ENCODE results near the gene EIF2A. TPM values are rescaled to one million over a fixed set of nuclear protein-coding genes. Genes with fewer than 3 reads are reported as not detected.

Gene EIF2A
- polyA plus RNA-seq, 1 of the 3 experiments (the other 2 are of a cell fraction): 67.0 TPM

DNA sequence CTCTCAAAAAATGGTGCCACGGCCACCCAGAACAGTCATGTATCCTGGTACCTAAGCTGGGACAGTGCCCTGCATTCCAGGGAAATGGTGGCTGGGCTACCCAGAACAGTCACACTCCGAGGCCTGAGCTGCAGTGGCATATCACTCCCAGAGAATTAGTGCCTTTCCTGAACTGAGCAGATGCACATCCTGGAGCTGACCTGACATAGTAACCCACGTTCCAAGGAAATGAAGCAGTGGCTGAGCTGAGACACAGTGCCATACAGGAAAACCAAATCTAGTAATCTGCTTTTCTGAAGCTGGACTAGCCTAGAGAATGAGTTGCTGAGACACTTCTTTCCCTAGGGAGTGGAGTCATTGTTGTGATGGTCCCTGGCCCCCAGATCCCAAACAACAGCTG lies 42.1 kb upstream of the EIF2A start (continued):
- TF ChIP-seq, protein P1, sequence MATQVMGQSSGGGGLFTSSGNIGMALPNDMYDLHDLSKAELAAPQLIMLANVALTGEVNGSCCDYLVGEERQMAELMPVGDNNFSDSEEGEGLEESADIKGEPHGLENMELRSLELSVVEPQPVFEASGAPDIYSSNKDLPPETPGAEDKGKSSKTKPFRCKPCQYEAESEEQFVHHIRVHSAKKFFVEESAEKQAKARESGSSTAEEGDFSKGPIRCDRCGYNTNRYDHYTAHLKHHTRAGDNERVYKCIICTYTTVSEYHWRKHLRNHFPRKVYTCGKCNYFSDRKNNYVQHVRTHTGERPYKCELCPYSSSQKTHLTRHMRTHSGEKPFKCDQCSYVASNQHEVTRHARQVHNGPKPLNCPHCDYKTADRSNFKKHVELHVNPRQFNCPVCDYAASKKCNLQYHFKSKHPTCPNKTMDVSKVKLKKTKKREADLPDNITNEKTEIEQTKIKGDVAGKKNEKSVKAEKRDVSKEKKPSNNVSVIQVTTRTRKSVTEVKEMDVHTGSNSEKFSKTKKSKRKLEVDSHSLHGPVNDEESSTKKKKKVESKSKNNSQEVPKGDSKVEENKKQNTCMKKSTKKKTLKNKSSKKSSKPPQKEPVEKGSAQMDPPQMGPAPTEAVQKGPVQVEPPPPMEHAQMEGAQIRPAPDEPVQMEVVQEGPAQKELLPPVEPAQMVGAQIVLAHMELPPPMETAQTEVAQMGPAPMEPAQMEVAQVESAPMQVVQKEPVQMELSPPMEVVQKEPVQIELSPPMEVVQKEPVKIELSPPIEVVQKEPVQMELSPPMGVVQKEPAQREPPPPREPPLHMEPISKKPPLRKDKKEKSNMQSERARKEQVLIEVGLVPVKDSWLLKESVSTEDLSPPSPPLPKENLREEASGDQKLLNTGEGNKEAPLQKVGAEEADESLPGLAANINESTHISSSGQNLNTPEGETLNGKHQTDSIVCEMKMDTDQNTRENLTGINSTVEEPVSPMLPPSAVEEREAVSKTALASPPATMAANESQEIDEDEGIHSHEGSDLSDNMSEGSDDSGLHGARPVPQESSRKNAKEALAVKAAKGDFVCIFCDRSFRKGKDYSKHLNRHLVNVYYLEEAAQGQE (IDR thresholded peaks at IDR 0.05; ENCODE audit: low read depth, low read length): no peak

DNA sequence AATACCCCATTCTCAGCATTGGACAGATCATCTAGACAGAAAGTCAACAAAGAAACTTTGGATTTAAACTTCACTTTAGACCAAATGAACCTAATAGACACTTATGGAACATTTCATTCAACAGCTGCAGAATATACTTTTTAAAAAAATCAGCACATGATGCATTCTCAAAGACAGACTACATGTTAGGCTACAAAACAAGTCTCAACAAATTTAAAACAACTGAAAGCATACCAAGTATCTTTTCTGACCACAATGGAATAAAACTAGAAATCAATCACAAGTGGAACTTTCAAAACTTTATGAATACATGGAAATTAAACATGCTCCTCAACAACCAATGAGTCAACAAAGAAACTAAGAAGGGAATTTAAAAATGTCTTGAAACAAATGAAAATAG lies 38.2 kb upstream of the EIF2A start:
- no peak overlapping the region for H3K27ac ChIP-seq (ENCODE audit: low read depth in 2 of 2, low read length in 1 of 2)
- ChIA-PET CTCF (interaction anchor here (2.4 kb wide), 1 partner anchor 13 kb away, joined by 7 read pairs; no protein-coding TSS in a partner anchor), POLR2A (no interaction called here)
- no peaks in the 10 kb centered on the region for H3K36me3 ChIP-seq (replicated peaks in 1 of 2; ENCODE audit: control insufficient read depth in 1 of 2, insufficient read depth in 2 of 2, low read length in 1 of 2)
- H3K4me3 ChIP-seq (ENCODE audit: low read depth in 2 of 2, low read length in 1 of 2): no peak overlapping the region
- H3K9me3 ChIP-seq: no peaks in the 10 kb centered on the region
- no peak for DNase-seq
- no peaks in the 10 kb centered on the region for H3K79me2 ChIP-seq (ENCODE audit: insufficient read depth)
- TF ChIP-seq, protein P2, sequence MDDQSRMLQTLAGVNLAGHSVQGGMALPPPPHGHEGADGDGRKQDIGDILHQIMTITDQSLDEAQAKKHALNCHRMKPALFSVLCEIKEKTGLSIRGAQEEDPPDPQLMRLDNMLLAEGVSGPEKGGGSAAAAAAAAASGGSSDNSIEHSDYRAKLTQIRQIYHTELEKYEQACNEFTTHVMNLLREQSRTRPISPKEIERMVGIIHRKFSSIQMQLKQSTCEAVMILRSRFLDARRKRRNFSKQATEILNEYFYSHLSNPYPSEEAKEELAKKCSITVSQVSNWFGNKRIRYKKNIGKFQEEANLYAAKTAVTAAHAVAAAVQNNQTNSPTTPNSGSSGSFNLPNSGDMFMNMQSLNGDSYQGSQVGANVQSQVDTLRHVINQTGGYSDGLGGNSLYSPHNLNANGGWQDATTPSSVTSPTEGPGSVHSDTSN (IDR thresholded peaks at IDR 0.05): no peak
- TF ChIP-seq GATA2 (CRISPR knock-in tag; IDR thresholded peaks at IDR 0.05) (no peak), JUND (IDR thresholded peaks at IDR 0.05) (no peak), POLR2AphosphoS5 (IDR thresholded peaks at IDR 0.05; ENCODE audit: low read depth, low read length) (no peak), TAF1 (IDR thresholded peaks at IDR 0.05; ENCODE audit: borderline replicate concordance, low read depth, low read length) (no peak), RFX5 (IDR thresholded peaks at IDR 0.05; ENCODE audit: low read length) (no peak), RXRA (IDR thresholded peaks at IDR 0.05; ENCODE audit: borderline replicate concordance, low read depth) (no peak), GABPA (IDR thresholded peaks at IDR 0.05; ENCODE audit: low read depth) (no peak), TEAD4 (IDR thresholded peaks at IDR 0.05; ENCODE audit: borderline replicate concordance, insufficient read depth) (no peak), NFIC (IDR thresholded peaks at IDR 0.05; ENCODE audit: borderline replicate concordance) (no peak), YY1 (IDR thresholded peaks at IDR 0.05; ENCODE audit: low read depth) (no peak), RCOR1 (IDR thresholded peaks at IDR 0.05; ENCODE audit: low read length) (no peak)
- TF ChIP-seq, protein P3, sequence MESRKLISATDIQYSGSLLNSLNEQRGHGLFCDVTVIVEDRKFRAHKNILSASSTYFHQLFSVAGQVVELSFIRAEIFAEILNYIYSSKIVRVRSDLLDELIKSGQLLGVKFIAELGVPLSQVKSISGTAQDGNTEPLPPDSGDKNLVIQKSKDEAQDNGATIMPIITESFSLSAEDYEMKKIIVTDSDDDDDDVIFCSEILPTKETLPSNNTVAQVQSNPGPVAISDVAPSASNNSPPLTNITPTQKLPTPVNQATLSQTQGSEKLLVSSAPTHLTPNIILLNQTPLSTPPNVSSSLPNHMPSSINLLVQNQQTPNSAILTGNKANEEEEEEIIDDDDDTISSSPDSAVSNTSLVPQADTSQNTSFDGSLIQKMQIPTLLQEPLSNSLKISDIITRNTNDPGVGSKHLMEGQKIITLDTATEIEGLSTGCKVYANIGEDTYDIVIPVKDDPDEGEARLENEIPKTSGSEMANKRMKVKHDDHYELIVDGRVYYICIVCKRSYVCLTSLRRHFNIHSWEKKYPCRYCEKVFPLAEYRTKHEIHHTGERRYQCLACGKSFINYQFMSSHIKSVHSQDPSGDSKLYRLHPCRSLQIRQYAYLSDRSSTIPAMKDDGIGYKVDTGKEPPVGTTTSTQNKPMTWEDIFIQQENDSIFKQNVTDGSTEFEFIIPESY (IDR thresholded peaks at IDR 0.05; ENCODE audit: borderline replicate concordance, low read depth): no peak
- TF ChIP-seq, protein P1 (IDR thresholded peaks at IDR 0.05; ENCODE audit: low read depth, low read length): no peak
- TF ChIP-seq, protein P4, sequence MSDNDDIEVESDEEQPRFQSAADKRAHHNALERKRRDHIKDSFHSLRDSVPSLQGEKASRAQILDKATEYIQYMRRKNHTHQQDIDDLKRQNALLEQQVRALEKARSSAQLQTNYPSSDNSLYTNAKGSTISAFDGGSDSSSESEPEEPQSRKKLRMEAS (IDR thresholded peaks at IDR 0.05; ENCODE audit: low read depth): no peak
- no peak overlapping the region for H3K9ac ChIP-seq
- no peaks in the 10 kb centered on the region for H3K4me1 ChIP-seq (ENCODE audit: control insufficient read depth in 1 of 2, insufficient read depth in 2 of 2, low read depth in 1 of 2, low read length in 1 of 2)
- H3K4me2 ChIP-seq: no peak overlapping the region
- no peaks in the 10 kb centered on the region for H3K9me2 ChIP-seq
- no peaks in the 10 kb centered on the region for H3F3A ChIP-seq (replicated peaks; ENCODE audit: insufficient read depth)
- H3K27me3 ChIP-seq (ENCODE audit: insufficient read depth): no peaks in the 10 kb centered on the region
- no peak overlapping the region for H2AFZ ChIP-seq (ENCODE audit: low read depth)
- no peaks in the 10 kb centered on the region for H4K20me1 ChIP-seq (ENCODE audit: insufficient read depth)

Measured in SK-N-SH (cell line).